Activated CD4-positive, alpha-beta T cell treated with anti-CD3 and anti-CD28 coated beads, Interleukin-2, Interleukin-6, amounts not matched to agents 100 ng/mL and 50 ng/mL, durations not matched to agents 16 hours and 8 hours (primary cell): Measurements from ENCODE around the gene AKAP14.
A peak's percentile ranks its signal among the peaks of the same experiment; 100 is the strongest.
"Not testable (repeated sequence)": the region's sequence is repeated elsewhere in the genome, so short reads cannot be mapped to it uniquely, and the experiment has no call there.

Experiments used
- DNase-seq: peaks from one replicate; pipeline ENCODE4 v3.0.0-alpha.2; 2020

AKAP14 gene

GRCh38 chrX:119895843-119896326 is at the start of gene AKAP14:
TSS of gene AKAP14 (plus strand) at chrX:119895893. CDS start at chrX:119903224, 7,331 bp downstream.
- no peak for DNase-seq

DNA sequence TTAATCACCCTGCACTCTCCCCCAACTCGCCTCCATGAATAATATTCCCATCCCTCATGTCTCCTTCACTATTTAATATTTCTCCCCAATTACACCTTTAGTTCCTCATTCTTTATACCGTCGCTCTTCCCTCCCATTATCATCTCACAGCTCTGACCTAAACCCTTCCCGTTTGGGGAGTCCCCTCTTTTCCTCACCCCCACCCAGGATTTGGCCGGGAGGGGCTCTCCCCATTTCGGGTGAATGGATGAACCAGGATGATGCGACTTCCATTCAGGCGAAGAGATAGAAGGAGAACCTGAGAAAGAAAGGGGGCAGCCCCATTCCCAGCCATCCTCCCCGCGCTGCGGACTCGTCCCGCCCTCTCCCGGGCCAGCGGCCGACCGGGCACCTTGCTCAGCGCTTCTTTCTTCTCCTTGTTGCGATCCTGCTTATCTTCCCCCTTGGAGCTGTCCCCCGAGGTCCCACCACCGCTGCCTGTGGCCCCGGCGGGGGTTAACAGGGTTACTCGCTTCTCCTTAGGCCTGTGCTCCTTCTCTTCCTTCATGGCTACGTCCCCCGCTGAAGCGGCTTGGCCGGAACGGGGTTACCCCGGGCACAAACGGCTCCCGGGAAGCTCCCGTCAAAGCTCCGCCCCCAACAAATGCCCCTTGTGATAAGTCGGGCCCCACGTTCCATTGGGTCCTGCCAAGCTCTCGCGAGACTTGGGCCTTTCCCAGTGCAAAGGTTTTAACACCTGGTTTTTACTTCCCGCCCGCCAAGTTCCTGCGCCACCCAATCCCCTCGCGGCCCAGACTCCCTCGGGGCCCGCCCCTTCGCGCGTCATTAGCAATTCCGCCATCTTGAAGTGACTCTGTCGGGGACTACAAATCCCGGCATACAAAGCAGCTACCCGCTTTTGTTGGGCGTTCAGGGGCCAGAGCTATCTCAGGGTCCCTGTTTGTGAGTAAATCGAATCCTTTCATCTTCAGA is 43.0 kb upstream of the AKAP14 start, which contains the start of gene UPF3B:
Gene UPF3B (minus strand): TSS at position 582 of the 972 bp plus-strand sequence. CDS start 35 bp downstream, at position 547.
- DNase-seq = peak; percentile 96

DNA sequence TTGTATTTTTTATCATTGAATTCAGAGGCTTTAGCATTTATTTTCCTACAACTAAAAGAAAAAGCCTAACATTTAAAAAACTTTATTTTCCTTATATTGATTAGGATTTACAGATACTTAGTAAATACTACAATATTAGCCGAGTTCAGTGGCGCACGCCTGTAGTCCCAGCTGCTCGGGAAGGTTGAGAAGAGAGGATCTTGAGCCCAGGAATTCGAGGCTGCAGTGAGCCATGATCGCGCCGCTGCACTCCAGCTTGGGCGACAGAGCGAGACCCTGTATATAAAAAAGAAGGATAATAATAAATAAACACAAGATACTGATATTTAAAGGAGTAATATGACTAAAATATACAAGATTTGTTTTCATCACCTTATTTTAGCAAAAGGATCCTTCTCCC is 42.2 kb upstream of the AKAP14 start:
- DNase-seq = no peak

GRCh38 chrX:119870626-119871131 is 25.0 kb upstream of the AKAP14 start:
- peak; percentile 39 for DNase-seq

DNA sequence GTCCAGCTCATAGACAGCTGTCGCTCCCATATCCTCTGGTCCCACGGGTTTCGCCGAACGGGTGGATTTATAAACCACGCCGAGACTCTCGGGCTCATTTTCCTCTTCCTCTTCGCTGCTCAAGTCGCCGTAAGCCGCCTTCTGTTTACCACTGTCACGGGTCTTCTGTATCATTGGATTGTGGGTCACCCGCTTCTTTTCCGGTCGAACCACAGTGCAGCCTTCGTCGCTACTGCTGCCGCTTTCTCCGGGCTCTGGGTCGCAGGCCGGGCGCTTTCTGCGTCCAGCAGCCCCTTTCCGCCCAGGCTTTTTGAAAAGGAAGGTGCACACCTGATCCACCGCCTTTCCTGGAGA is 24.5 kb upstream of the AKAP14 start:
- no peak for DNase-seq

GRCh38 chrX:119871599-119872395 is 23.9 kb upstream of the AKAP14 start, which contains the start of the genes NDUFA1 and RNF113A:
TSS of gene NDUFA1 (plus strand) at chrX:119871832. CDS start at chrX:119871912, 80 bp downstream.
TSS of gene RNF113A (minus strand) at chrX:119871733. CDS start at chrX:119871613, 120 bp downstream.
- DNase-seq = peak; percentile 91

GRCh38 chrX:119878740-119879139 is 17.0 kb upstream of the AKAP14 start:
- DNase-seq = no peak

DNA sequence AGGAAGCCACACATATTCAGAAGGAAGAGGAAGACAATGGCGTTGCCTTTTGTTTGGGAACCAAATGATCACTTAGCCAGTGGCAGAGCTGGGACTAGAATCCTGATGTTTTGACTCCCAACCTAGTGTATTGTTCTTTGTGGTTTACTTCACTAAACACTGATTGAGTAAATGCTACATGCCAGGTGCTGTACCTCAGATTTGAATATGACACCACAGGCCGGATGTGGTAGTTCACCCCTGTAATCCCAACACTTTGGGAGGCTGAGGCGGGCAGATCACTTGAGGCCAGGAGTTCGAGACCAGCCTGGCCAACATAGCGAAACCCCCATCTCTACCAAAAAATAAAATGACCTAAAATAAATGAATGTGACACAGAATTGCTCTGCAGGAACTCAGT is 15.6 kb upstream of the AKAP14 start:
- DNase-seq = peak; percentile 12

GRCh38 chrX:119880552-119881437 is 14.9 kb upstream of the AKAP14 start:
- DNase-seq = peak; percentile 58

- peak; percentile 46 for DNase-seq
Observed at GRCh38 chrX:119885554-119886428, 9.9 kb upstream of the AKAP14 start.

- peak; percentile 75 for DNase-seq
Observed at GRCh38 chrX:119887721-119888425, 7.8 kb upstream of the AKAP14 start.

DNA sequence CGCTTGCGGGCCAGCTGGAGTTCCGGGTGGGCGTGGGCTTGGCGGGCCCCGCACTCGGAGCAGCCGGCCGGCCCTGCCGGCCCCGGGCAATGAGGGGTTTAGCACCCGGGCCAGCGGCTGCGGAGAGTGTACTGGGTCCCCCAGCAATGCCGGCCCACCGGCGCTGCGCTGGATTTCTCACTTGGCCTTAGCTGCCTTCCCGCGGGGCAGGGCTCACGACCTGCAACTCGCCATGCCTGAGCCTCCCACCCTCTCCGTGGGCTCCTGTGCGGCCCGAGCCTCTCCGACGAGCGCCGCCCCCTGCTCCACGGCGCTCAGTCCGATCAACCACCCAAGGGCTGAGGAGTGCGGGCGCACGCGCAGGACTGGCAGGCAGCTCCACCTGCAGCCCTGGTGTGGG is 5.1 kb upstream of the AKAP14 start:
- not testable (repeated sequence) for DNase-seq

- not testable (repeated sequence) for DNase-seq
Observed at GRCh38 chrX:119891961-119892692, 3.6 kb upstream of the AKAP14 start.

DNA sequence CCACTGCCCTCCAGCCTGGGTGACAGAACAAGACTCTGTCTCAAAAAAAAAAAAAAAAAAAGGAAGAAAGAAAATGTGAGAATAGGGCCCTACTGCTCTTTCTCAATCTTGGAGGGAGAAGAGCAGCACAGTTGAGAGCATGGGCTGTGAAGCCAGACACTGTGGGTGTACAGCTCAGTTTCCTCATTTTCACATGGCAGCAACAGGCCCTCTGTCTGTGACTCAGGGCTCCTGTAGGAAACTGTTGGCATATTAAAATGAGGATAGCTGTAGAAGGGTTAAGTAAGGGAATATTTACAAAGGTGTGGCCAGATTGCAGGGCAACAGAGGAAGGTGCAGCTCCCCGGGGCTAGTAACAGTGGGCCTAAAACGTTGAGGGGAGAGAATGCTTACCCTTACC is 3.4 kb downstream of the AKAP14 start:
- DNase-seq = no peak

DNA sequence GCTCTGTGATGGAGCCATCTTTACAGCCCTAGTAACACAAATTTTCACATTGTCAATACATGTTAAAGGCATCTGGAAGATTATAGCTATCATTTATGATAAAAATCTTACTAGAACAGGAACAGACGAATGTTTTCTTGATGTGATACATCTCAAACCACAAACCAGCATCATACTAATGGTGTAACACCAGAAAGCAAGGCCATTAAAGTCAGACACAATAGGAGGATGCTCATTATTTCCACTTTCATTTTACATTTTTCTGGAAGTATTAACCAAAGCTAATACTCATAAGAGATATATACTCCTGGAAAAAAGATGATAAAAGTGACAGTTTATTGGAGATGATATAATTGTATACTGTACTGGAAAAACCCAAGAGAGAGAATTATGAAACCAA is 5.3 kb downstream of the AKAP14 start:
- DNase-seq = no peak

- DNase-seq = no peak
Observed at GRCh38 chrX:119916310-119916709, 20.6 kb downstream of the AKAP14 start.

GRCh38 chrX:119917877-119918276 is 22.2 kb downstream of the AKAP14 start:
- DNase-seq = no peak

GRCh38 chrX:119919835-119920585 is 24.3 kb downstream of the AKAP14 start:
- DNase-seq = no peak

DNA sequence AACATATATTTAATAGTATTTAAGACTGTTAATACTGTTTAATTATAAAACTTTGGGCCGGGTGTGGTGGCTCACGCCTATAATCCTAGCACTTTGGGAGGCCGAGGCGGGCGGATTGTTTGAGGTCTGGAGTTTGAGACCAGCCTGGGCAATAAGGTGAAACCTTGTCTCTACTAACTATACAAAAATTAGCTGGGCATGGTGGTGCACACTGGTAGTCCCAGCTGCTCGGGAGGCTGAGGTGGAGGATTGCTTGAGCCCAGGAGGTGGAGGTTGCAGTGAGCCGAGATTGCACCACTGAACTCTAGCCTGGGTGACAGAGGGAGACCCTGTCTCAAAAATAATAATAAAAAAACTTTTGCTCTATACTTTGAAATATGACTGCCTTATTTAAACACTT is 26.7 kb downstream of the AKAP14 start:
- not testable (repeated sequence) for DNase-seq
